GM19468 (cell line): ENCODE data around the gene PUM2.
"Not testable (repeated sequence)": the region's sequence is repeated elsewhere in the genome, so short reads cannot be mapped to it uniquely, and the experiment has no call there.

Experiments used
- ATAC-seq: cut with Tn5 transposase; IDR thresholded peaks from one replicate; pipeline ENCODE4 v1.9.1; 2021; ENCODE audit warnings: mild to moderate bottlenecking, moderate library complexity, moderate number of reproducible peaks; ENCODE audit not compliant: unreplicated experiment; ENCODE audit errors: extremely low read depth

PUM2 gene

GRCh38 chr2:20370191-20370590, 19.5 kb upstream of the PUM2 start:
- ATAC-seq, result no peak

DNA sequence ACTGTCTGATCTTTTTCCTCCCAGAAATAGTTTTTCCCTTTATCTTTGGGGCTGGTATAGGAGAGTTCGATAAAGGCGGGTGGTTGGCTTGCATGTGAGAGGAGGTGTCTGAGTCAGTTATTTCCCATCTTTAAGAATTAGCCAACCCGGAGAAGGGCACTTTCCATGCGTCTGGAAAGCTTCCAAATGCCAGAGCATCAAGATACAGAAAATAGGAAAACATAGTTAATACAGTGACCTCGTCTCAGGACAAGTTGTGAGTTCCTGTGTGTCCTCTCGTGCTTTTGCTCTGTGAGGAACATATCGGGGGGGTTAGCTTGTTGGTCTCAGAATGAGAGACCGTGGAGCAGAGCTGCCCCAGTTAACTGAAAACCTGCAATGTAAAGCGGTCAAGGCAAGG, 18.7 kb upstream of the PUM2 start:
- ATAC-seq, result no peak

GRCh38 chr2:20368706-20369105, 18.1 kb upstream of the PUM2 start:
- ATAC-seq, result no peak

GRCh38 chr2:20367929-20368328, 17.3 kb upstream of the PUM2 start:
- ATAC-seq, result not testable (repeated sequence)

- ATAC-seq, result no peak
These were observed 16.1 kb upstream of the PUM2 start for GRCh38 chr2:20366672-20367116.

GRCh38 chr2:20365249-20365817, 14.7 kb upstream of the PUM2 start:
- ATAC-seq, result peak; percentile 87

DNA sequence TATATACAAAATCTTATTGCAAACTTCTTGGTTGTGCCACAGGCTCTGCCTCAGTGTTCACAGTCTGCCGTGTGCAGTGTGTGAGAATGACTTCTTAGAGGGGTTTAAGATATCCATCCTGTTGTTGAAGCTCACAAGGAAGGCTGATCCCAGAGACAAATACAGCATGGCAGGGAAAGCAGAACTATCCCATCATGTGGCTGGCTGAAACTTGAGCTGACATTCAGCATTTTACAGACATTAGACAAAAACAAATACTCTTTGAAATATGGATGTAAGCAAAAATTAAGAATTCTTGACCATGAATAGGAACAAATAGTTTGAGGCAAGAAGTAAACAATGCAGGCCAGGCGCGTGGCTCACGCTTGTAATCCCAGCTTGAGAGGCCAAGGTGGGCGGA, 12.9 kb upstream of the PUM2 start:
- ATAC-seq, result no peak

GRCh38 chr2:20362701-20363435, 12.2 kb upstream of the PUM2 start:
- ATAC-seq, result no peak

- no peak for ATAC-seq
These were observed 11.2 kb upstream of the PUM2 start for GRCh38 chr2:20361893-20362292.

DNA sequence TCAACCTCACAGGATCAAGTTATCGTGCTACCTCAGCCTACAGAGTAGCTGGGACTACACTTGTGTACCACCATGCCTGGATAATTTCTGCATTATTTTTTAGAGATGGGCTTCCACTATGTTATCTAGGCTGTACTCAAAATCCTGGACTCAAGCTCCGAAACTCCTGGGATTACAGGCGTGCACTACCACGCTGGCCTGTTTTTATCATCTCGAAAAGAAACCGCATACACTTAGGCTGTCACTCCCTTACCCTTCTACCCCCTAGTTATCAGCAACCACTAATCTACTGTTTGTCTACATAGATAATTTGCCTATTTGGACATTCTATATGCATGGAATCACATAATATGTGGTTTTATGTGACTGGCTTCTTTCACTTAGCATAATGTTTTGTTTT, 8.5 kb upstream of the PUM2 start:
- no peak for ATAC-seq

GRCh38 chr2:20357638-20358389, 7.2 kb upstream of the PUM2 start:
- ATAC-seq, result no peak

- no peak for ATAC-seq
These were observed 5.4 kb upstream of the PUM2 start for GRCh38 chr2:20356042-20356441.

GRCh38 chr2:20355131-20355530, 4.5 kb upstream of the PUM2 start:
- no peak for ATAC-seq

- ATAC-seq, result no peak
These were observed 2.8 kb upstream of the PUM2 start for GRCh38 chr2:20353241-20353992.

- no peak for ATAC-seq
These were observed 2.1 kb upstream of the PUM2 start for GRCh38 chr2:20352581-20353216.

- no peak for ATAC-seq
These were observed 1.6 kb upstream of the PUM2 start for GRCh38 chr2:20352230-20352578.

DNA sequence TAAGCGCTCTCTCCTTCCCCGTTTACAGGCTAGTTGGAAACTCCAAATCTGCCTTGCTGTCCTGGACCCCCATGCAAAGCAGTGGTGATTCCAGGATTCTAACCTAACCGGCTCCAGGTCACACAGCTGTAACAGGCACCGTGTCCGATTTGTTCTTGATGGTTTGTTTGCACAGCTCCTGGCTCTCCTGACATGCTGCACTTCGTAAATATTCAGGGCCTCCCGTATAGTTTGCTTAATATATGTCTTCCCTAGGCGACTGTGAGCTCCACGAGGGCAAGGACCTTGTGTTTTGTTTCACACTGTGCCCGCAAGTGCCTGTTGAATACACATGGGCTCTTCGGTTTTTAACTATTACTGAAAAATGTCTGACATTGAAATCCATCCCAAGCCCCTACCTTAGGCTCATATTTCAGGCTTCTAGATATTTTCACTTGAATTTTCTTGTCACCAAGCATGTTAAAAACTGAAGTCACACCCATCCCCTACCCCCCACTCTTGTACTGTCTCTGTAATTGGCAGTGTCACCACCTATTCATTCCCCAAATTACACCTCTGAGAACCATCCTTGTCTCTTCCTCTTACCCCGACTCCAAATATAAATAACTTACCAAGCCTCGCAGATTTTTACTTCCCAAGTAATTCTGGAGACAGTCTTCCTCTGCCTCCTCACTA, 1.0 kb upstream of the PUM2 start:
- ATAC-seq, result no peak

GRCh38 chr2:20350041-20350712, 467 bp downstream of the PUM2 start:
- ATAC-seq, result peak; percentile 2

- no peak for ATAC-seq
These were observed 1.1 kb downstream of the PUM2 start for GRCh38 chr2:20349513-20349921.
